Measurements from ENCODE around the gene GRK5.

GRK5 gene

GRCh38 chr10:119199231-119199992 lies 8.0 kb upstream of the GRK5 start:
- no peak for DNase-seq

GRCh38 chr10:119201233-119201632 lies 6.1 kb upstream of the GRK5 start:
- no peak for DNase-seq

GRCh38 chr10:119203006-119203405 lies 4.4 kb upstream of the GRK5 start:
- DNase-seq: no peak

GRCh38 chr10:119205894-119206602 lies 1.3 kb upstream of the GRK5 start:
- DNase-seq: peak in 1 of 4 experiments; percentile 19

- peak; percentile 32 to 65 (median 46) for DNase-seq
These were observed 587 bp upstream of the GRK5 start for GRCh38 chr10:119206603-119207365.

GRCh38 chr10:119207713-119208552 lies 562 bp downstream of the GRK5 start:
- DNase-seq: peak; percentile 23 to 34 (median 29)

- no peak for DNase-seq
These were observed 1.2 kb downstream of the GRK5 start for GRCh38 chr10:119208553-119208940.

- DNase-seq: peak; percentile 7 to 46 (median 13)
These were observed 1.8 kb downstream of the GRK5 start for GRCh38 chr10:119209035-119209735.

- no peak for DNase-seq
These were observed 2.5 kb downstream of the GRK5 start for GRCh38 chr10:119209736-119210355.

- no peak for DNase-seq
These were observed 3.3 kb downstream of the GRK5 start for GRCh38 chr10:119210633-119211032.

GRCh38 chr10:119211176-119211575 lies 3.8 kb downstream of the GRK5 start:
- no peak for DNase-seq

GRCh38 chr10:119211625-119212441 lies 4.5 kb downstream of the GRK5 start:
- no peak for DNase-seq

- no peak for DNase-seq
These were observed 8.0 kb downstream of the GRK5 start for GRCh38 chr10:119215371-119215770.

GRCh38 chr10:119216127-119216526 lies 8.8 kb downstream of the GRK5 start:
- no peak for DNase-seq

GRCh38 chr10:119217401-119217800 lies 10.0 kb downstream of the GRK5 start:
- no peak for DNase-seq

- DNase-seq: no peak
These were observed 10.7 kb downstream of the GRK5 start for GRCh38 chr10:119217991-119218490.

GRCh38 chr10:119219871-119220270 lies 12.5 kb downstream of the GRK5 start:
- no peak for DNase-seq

- no peak for DNase-seq
These were observed 13.8 kb downstream of the GRK5 start for GRCh38 chr10:119221201-119221600.

GRCh38 chr10:119221666-119222065 lies 14.3 kb downstream of the GRK5 start:
- DNase-seq: no peak

- DNase-seq: no peak
These were observed 15.2 kb downstream of the GRK5 start for GRCh38 chr10:119222537-119222936.

Data from activated naive CD4-positive, alpha-beta T cell (primary cell).